Smooth muscle cell (in vitro differentiated cells): ENCODE results near the gene RTL10. TPM values are rescaled to one million over a fixed set of nuclear protein-coding genes. Genes with fewer than 3 reads are reported as not detected.

Source experiments
- DNase-seq: peaks from one replicate; lab custom pipeline; 2025; ENCODE audit not compliant: unreplicated experiment; lab: John Stamatoyannopoulos, UW
- H2AFZ ChIP-seq: fragments of 200-600 bp; sonication (generic); 2 replicates; pipeline ENCODE4 v1.6.0; 2016; ENCODE audit warnings: antibody characterized with exemption, low read depth, mild to moderate bottlenecking
- H3F3A ChIP-seq: fragments of 200-600 bp; sonication (generic); 2 replicates; pipeline ENCODE4 v1.6.0; 2017; ENCODE audit warnings: antibody characterized with exemption, low read depth
- H3K27ac ChIP-seq: fragments of 200-600 bp; sonication (generic); 2 replicates; pipeline ENCODE4 v1.5.1; 2016; ENCODE audit warnings: low read depth, mild to moderate bottlenecking
- H3K27me3 ChIP-seq: fragments of 200-600 bp; sonication (generic); 2 replicates; pipeline ENCODE4 v1.6.1; 2016; ENCODE audit warnings: low read depth, mild to moderate bottlenecking
- H3K36me3 ChIP-seq: fragments of 200-600 bp; sonication (generic); 2 replicates; pipeline ENCODE4 v1.5.1; 2016; ENCODE audit warnings: low read depth
- H3K4me1 ChIP-seq: fragments of 200-600 bp; sonication (generic); 2 replicates; pipeline ENCODE4 v1.5.1; 2016; ENCODE audit warnings: low read depth
- H3K4me2 ChIP-seq: fragments of 200-600 bp; sonication (generic); 2 replicates; pipeline ENCODE4 v1.6.0; 2016; ENCODE audit warnings: mild to moderate bottlenecking
- H3K4me3 ChIP-seq: fragments of 200-600 bp; sonication (generic); 2 replicates; pipeline ENCODE4 v1.5.1; 2016; ENCODE audit warnings: mild to moderate bottlenecking
- H3K79me2 ChIP-seq: fragments of 200-600 bp; sonication (generic); 2 replicates; pipeline ENCODE4 v1.6.0; 2016; ENCODE audit warnings: low read depth, mild to moderate bottlenecking
- H3K9ac ChIP-seq: fragments of 200-600 bp; sonication (generic); 2 replicates; pipeline ENCODE4 v1.6.0; 2016; ENCODE audit warnings: low read depth
- H3K9me3 ChIP-seq: fragments of 200-600 bp; sonication (generic); replicated peaks from 2 replicates; pipeline ENCODE4 v1.5.1; 2016; ENCODE audit warnings: low read depth
- H4K20me1 ChIP-seq: fragments of 200-600 bp; sonication (generic); 2 replicates; pipeline ENCODE4 v1.6.0; 2016; ENCODE audit warnings: low read depth
- CTCF ChIP-seq: fragments of 200-600 bp; sonication (generic); IDR thresholded peaks from 2 replicates; pipeline ENCODE4 v1.5.1; 2017; ENCODE audit warnings: borderline replicate concordance, mild to moderate bottlenecking, antibody characterized with exemption; ENCODE audit not compliant: insufficient read depth, poor library complexity, severe bottlenecking
- WGBS: methylation state at CpG from one replicate; pipeline ENCODE4 v1.1.7; 2016; ENCODE audit warnings: low lambda C conversion rate; 5-methylcytosine and 5-hydroxymethylcytosine counted together
- polyA plus RNA-seq: library from polyadenylated mRNA; unstranded; fragments of >200 nt; fragmentation: Nextera tagmentation; extraction: Ambion mirVana; gene quantifications from 2 replicates; pipeline ENCODE4 v1.2.1, GENCODE V29; 2016
- total RNA-seq: library from RNA; depleted of rRNA; stranded (reverse); fragments of >200 nt; gene quantifications from 2 replicates; pipeline ENCODE4 v1.2.3, GENCODE V29; 2014

RTL10 gene
- total and polyA plus RNA-seq, 2 experiments from 2014 or later: 3.8 to 7.5 TPM

DNA sequence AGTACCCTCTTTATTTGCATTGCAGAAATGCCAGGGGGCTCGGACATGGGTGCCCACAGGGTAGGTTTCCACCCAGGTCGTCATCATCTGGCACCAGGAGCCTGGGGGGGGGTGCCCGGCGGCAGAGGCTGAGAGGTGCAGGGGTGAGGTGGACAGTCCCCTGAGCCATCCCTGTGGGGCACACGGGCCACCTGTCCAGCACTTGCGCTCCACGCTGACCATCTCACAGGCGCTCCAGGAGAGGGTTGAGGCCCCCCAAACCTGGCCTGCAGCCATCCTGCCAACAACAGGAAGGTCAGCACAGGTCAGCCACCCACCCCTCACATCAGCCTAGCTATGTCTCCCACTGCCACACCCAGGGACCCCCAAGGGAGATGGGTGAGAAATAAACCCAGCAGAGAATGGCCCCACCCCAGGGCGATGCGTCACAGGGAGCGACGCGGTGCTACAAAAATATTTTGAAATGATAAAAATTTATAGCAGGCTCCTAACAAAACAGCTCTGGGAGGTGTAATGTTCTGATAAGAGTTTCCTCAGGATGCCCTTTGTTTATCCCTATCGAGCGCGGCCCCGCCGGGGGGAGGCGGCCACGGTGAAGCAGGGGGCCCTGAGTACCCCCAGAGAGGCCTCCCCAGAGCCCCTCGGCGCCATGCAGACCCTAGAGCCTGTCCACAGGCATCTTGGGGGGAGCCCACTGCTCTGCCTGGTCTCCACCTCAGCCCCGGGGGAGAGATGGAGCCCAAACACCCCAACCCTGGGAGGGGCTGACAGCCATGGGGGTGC, 21.0 kb upstream of the RTL10 start:
- Histone ChIP-seq H3K36me3 (no peaks in the 10 kb centered on the region), H3K9me3 (no peaks in the 10 kb centered on the region), H3K79me2 (no peaks in the 10 kb centered on the region), H3K4me2 (no peak overlapping the region), H3K4me3 (no peak overlapping the region), H3K27me3 (no peaks in the 10 kb centered on the region), H4K20me1 (no peaks in the 10 kb centered on the region), H2AFZ (no peak overlapping the region), H3K4me1 (peaks cover 5% of the 10 kb centered on the region), H3K9ac (no peak overlapping the region), H3F3A (no peaks in the 10 kb centered on the region), H3K27ac (no peak overlapping the region)
- DNase-seq: no peak
- TF ChIP-seq CTCF: no peak
- 89% methylated on average over 23 of the region's 23 CpGs for WGBS

GRCh38 chr22:19875061-19875530, 20.4 kb upstream of the RTL10 start:
- 93% methylated on average over 12 of the region's 12 CpGs for WGBS
- TF ChIP-seq CTCF: no peak
- no peak for DNase-seq
- Histone ChIP-seq H3K36me3 (no peaks in the 10 kb centered on the region), H3K9me3 (no peaks in the 10 kb centered on the region), H3K79me2 (no peaks in the 10 kb centered on the region), H3K4me1 (no peaks in the 10 kb centered on the region), H3F3A (no peaks in the 10 kb centered on the region), H3K27me3 (no peaks in the 10 kb centered on the region), H3K4me3 (no peak overlapping the region), H2AFZ (no peak overlapping the region), H3K4me2 (no peak overlapping the region), H3K9ac (no peak overlapping the region), H3K27ac (no peak overlapping the region), H4K20me1 (no peaks in the 10 kb centered on the region)

- Histone ChIP-seq H3K27ac (no peak overlapping the region), H3K36me3 (no peaks in the 10 kb centered on the region), H4K20me1 (no peaks in the 10 kb centered on the region), H3K27me3 (no peaks in the 10 kb centered on the region), H3F3A (no peaks in the 10 kb centered on the region), H3K9me3 (no peaks in the 10 kb centered on the region), H3K4me3 (no peak overlapping the region), H3K4me2 (no peak overlapping the region), H3K79me2 (no peaks in the 10 kb centered on the region), H2AFZ (no peak overlapping the region), H3K9ac (no peak overlapping the region), H3K4me1 (no peaks in the 10 kb centered on the region)
- no peak for TF ChIP-seq CTCF
- DNase-seq: no peak
- WGBS: 75% methylated on average over 27 of the region's 27 CpGs
Measured at GRCh38 chr22:19874307-19875060, 19.8 kb upstream of the RTL10 start.

DNA sequence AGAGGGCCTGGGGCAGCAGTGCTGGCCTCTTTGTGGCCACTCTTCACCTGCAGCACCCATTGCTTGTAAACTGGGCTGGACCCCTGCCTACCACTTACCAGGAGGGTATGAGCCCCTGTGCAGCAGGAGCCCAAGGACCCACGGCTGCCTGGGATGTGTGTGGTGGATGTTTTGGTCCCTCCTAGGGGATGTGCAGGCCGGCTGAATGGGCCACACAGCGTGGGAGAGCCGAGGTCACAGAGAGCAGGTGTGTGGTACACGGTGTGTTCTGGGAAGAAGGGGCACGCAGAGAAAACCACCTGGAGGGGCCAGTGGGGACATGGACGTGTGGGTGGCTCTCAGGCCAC, 19.3 kb upstream of the RTL10 start:
- 91% methylated on average over 7 of the region's 7 CpGs for WGBS
- H3K4me1 ChIP-seq: no peaks in the 10 kb centered on the region
- no peaks in the 10 kb centered on the region for H3K79me2 ChIP-seq
- H3K4me3 ChIP-seq: no peak overlapping the region
- no peaks in the 10 kb centered on the region for H3F3A ChIP-seq
- no peak overlapping the region for H3K4me2 ChIP-seq
- no peaks in the 10 kb centered on the region for H3K27me3 ChIP-seq
- no peak for DNase-seq
- TF ChIP-seq CTCF: no peak
- H3K9me3 ChIP-seq: no peaks in the 10 kb centered on the region
- H2AFZ ChIP-seq: no peak overlapping the region
- no peak overlapping the region for H3K9ac ChIP-seq
- no peaks in the 10 kb centered on the region for H3K36me3 ChIP-seq
- no peak overlapping the region for H3K27ac ChIP-seq
- no peaks in the 10 kb centered on the region for H4K20me1 ChIP-seq
